K562 (cell line): ENCODE measurements around the gene ACY1. TPM values are rescaled to one million over a fixed set of nuclear protein-coding genes. Genes with fewer than 3 reads are reported as not detected.
A peak's percentile ranks its signal among the peaks of the same experiment; 100 is the strongest.

Experiments used
- CBX2 ChIP-seq: fragments of 200-600 bp; sonication (generic); IDR thresholded peaks from one replicate; pipeline ENCODE4 v1.6.1; 2012; ENCODE audit warnings: mild to moderate bottlenecking, low read length, inconsistent platforms; ENCODE audit not compliant: insufficient read depth, poor library complexity, severe bottlenecking
- CEBPG ChIP-seq, 3 experiments: fragments of 200-800 bp in 1 of 3; sonication (Bioruptor generic) in 1 of 3; sonication (generic) in 1 of 3; formaldehyde crosslinking in 1 of 3; IDR thresholded peaks in 2 of 3; conservative IDR thresholded peaks in 1 of 3; 2 replicates each; pipeline versions ENCODE4 v1.6.1 to v1.8.0; 2016 to 2022; ENCODE audit warnings: missing compliant biosample characterization in 2 of 3, missing genetic modification characterization in 2 of 3, mild to moderate bottlenecking in 1 of 3, missing genetic modification reagents in 1 of 3
- CGGBP1 ChIP-seq: fragments of 250-450 bp; sonication (Bioruptor Pico); IDR thresholded peaks from 2 replicates; pipeline ENCODE4 v1.9.0; 2021; ENCODE audit warnings: mild to moderate bottlenecking
- CTBP1 ChIP-seq: fragments of 450-650 bp; IDR thresholded peaks from 2 replicates; pipeline ENCODE4 v1.6.1; 2016; ENCODE audit warnings: borderline replicate concordance
- EHMT2 ChIP-seq: fragments of 450-650 bp; IDR thresholded peaks from 2 replicates; pipeline ENCODE4 v1.6.1; 2018; ENCODE audit warnings: antibody characterized with exemption
- GMEB1 ChIP-seq: fragments of 250-450 bp; sonication (Bioruptor Pico); IDR thresholded peaks from 2 replicates; pipeline ENCODE4 v1.4.0; 2020; ENCODE audit warnings: mild to moderate bottlenecking
- GTF3C2 ChIP-seq: IDR thresholded peaks from 3 replicates; pipeline ENCODE4 v1.6.1; 2011; ENCODE audit warnings: borderline replicate concordance, mild to moderate bottlenecking, moderate library complexity; ENCODE audit not compliant: insufficient read length; ENCODE audit errors: extremely low read depth
- HIVEP1 ChIP-seq: fragments of 250-450 bp; sonication (Bioruptor Pico); IDR thresholded peaks from 2 replicates; pipeline ENCODE4 v1.4.0; 2020; ENCODE audit warnings: mild to moderate bottlenecking
- MBD2 ChIP-seq: sonication (generic); IDR thresholded peaks from 2 replicates; pipeline ENCODE4 v1.6.1; 2016; ENCODE audit warnings: low read depth, borderline replicate concordance
- NCOA1 ChIP-seq: fragments of 450-650 bp; IDR thresholded peaks from 2 replicates; pipeline ENCODE4 v1.6.1; 2016; ENCODE audit warnings: low read depth
- NELFE ChIP-seq: IDR thresholded peaks from 2 replicates; pipeline ENCODE4 v1.6.1; 2011; ENCODE audit warnings: mild to moderate bottlenecking; ENCODE audit not compliant: insufficient read depth, insufficient read length
- PCBP2 ChIP-seq: fragments of 200-400 bp; formaldehyde crosslinking; IDR thresholded peaks from 2 replicates; pipeline ENCODE4 v1.6.1; 2018; ENCODE audit warnings: low read length, low read depth, mild to moderate bottlenecking, moderate library complexity; ENCODE audit not compliant: poor library complexity, severe bottlenecking
- PKNOX1 ChIP-seq: fragments of 450-650 bp; IDR thresholded peaks from 2 replicates; pipeline ENCODE4 v1.6.1; 2016
- PYGO2 ChIP-seq: fragments of 450-650 bp; IDR thresholded peaks from 2 replicates; pipeline ENCODE4 v1.6.1; 2016; ENCODE audit warnings: mild to moderate bottlenecking, missing genetic modification characterization, moderate library complexity, missing compliant biosample characterization
- RBM25 ChIP-seq: fragments of 200-400 bp; formaldehyde crosslinking; IDR thresholded peaks from 2 replicates; pipeline ENCODE4 v1.6.1; 2018; ENCODE audit warnings: low read length, low read depth, moderate library complexity; ENCODE audit not compliant: severe bottlenecking
- SMARCB1 ChIP-seq: IDR thresholded peaks from 2 replicates; pipeline ENCODE4 v1.6.1; 2011; ENCODE audit warnings: improper control_type of control experiment, low read depth; ENCODE audit not compliant: insufficient read length
- TCFL5 ChIP-seq: fragments of 250-450 bp; sonication (Bioruptor Pico); conservative IDR thresholded peaks from 2 replicates; pipeline ENCODE4 v1.6.1; 2021; ENCODE audit warnings: mild to moderate bottlenecking, moderate library complexity, matching md5 sums
- USF1 ChIP-seq: sonication (generic); formaldehyde crosslinking; IDR thresholded peaks from 2 replicates; pipeline ENCODE4 v1.9.0; 2022; ENCODE audit warnings: mild to moderate bottlenecking, missing genetic modification reagents
- ZBED1 ChIP-seq: IDR thresholded peaks from 2 replicates; pipeline ENCODE4 v1.6.1; 2014
- ZC3H11A ChIP-seq: IDR thresholded peaks from 2 replicates; pipeline ENCODE4 v1.6.1; 2012; ENCODE audit warnings: low read depth, low read length, improper control_type of control experiment
- ZNF444 ChIP-seq: fragments of 250-450 bp; sonication (Bioruptor Pico); IDR thresholded peaks from 2 replicates; pipeline ENCODE4 v1.4.0; 2020; ENCODE audit warnings: mild to moderate bottlenecking, moderate library complexity
- ZSCAN29 ChIP-seq: fragments of 450-650 bp; IDR thresholded peaks from 2 replicates; pipeline ENCODE4 v1.6.1; 2017
- polyA plus RNA-seq, 8 experiments: library from polyadenylated mRNA; depleted of rRNA in 4 of 8; stranded (reverse) in 5 of 8; unstranded in 3 of 8; fragments of >200 nt; fragmentation: Nextera tagmentation in 2 of 8; fragmentation: Illumina TruSeq in 1 of 8; extraction: Ambion mirVana in 2 of 8; extraction: Trizol in 1 of 8; gene quantifications; 2 replicates each; pipeline versions ENCODE4 v1.2.1 to v1.2.3, GENCODE V29; 2011 to 2014; ENCODE audit warnings: inconsistent platforms in 1 of 8, missing spikeins in 1 of 8
- total RNA-seq, 7 experiments: library from RNA; depleted of rRNA in 6 of 7; stranded (reverse); fragments of >200 nt in 6 of 7; fragmentation: Illumina TruSeq in 2 of 7; extraction: Trizol in 2 of 7; gene quantifications; 2 replicates each; pipeline versions ENCODE4 v1.2.1 to v1.2.3, GENCODE V29; 2011 to 2021; ENCODE audit warnings: low replicate concordance in 1 of 7

The ACY1 gene
- total and polyA plus RNA-seq, 9 of the 15 experiments (the other 6 are each of a cell fraction or from before 2014, with no cell fraction given) = 70.7 to 195 (median 123) TPM

GRCh38 chr3:51982838-51983577 is at the start of gene ACY1 (continued):
- no peak; the same call in 1 of the 2 replicates for TF ChIP-seq ZC3H11A
- TF ChIP-seq GTF3C2 = no peak
- TF ChIP-seq GMEB1 (CRISPR knock-in tag) = peak; percentile 39; the same call in 1 of the 2 replicates
- TF ChIP-seq ZBED1 = no peak
- TF ChIP-seq CTBP1 = peak; percentile 65
- no peak for TF ChIP-seq HIVEP1
- no peak for TF ChIP-seq ZNF444 (CRISPR knock-in tag)
- peak; percentile 77 for TF ChIP-seq PKNOX1
- TF ChIP-seq CGGBP1 (CRISPR knock-in tag) = no peak
- TF ChIP-seq EHMT2 = no peak
- TF ChIP-seq CEBPG (CRISPR knock-in tag; IDR thresholded peaks at IDR 0.05) = peak; percentile 50
- TF ChIP-seq CEBPG (tag; conservative IDR thresholded peaks at IDR 0.05 in 1 of 2, IDR thresholded peaks at IDR 0.05 in 1 of 2) = no peak
- no peak for TF ChIP-seq NCOA1
- TF ChIP-seq ZSCAN29 = peak; percentile 60; the same call in 1 of the 2 replicates
- no peak for TF ChIP-seq CBX2
- peak; percentile 22; the same call in 1 of the 2 replicates for TF ChIP-seq MBD2
- TF ChIP-seq RBM25 = no peak
- no peak for TF ChIP-seq NELFE
- TF ChIP-seq PYGO2 = no peak
- no peak for TF ChIP-seq TCFL5 (CRISPR knock-in tag)
- no peak for TF ChIP-seq PCBP2
- TF ChIP-seq SMARCB1 = no peak
- TF ChIP-seq USF1 (CRISPR knock-in tag) = peak; percentile 92
